ENCODE measurements around the gene SNTG2. TPM values are rescaled to one million over a fixed set of nuclear protein-coding genes. Genes with fewer than 3 reads are reported as not detected.

Gene SNTG2
- total and polyA plus RNA-seq, 2 donors (not counting 3 experiments of a cell fraction or from before 2014, with no cell fraction given), result not detected

GRCh38 chr2:1037066-1037465 lies 86.4 kb downstream of the SNTG2 start:
- FAIRE-seq, result no peak
- CTCF ChIA-PET, result no interaction called here

More at GRCh38 chr2:1037066-1037465, 86.4 kb downstream of the SNTG2 start:
- H3K9me3 ChIP-seq (replicated peaks; ENCODE audit: control insufficient read depth, insufficient read depth, low read length), result peaks cover 4% of the 10 kb centered on the region
- H3K4me3 ChIP-seq (replicated peaks in 1 of 3; ENCODE audit: insufficient read depth in 1 of 3, low read depth in 1 of 3, low read length in 3 of 3), result no peak overlapping the region
- no peak for DNase-seq (ENCODE audit: low read depth, low spot score)
- H3K4me1 ChIP-seq (ENCODE audit: control insufficient read depth, extremely low read depth, insufficient read depth, low read length), result no peaks in the 10 kb centered on the region
- intact Hi-C loops (cut with micrococcal nuclease), result no loop called here
- no peaks in the 10 kb centered on the region for H3K27me3 ChIP-seq (ENCODE audit: control insufficient read depth in 2 of 2, insufficient read depth in 2 of 2, low read length in 2 of 2)
- H3K9ac ChIP-seq (replicated peaks; ENCODE audit: extremely low read depth, insufficient read depth, low read length), result no peak overlapping the region
- dilution Hi-C loops (cut with MboI; ENCODE audit: extremely low pct_ligation_motif_present, low sequenced_read_pairs), result no loop called here
- no peak overlapping the region for H3K4me2 ChIP-seq (ENCODE audit: insufficient read depth, low read length)
- no peak overlapping the region for H2AFZ ChIP-seq (ENCODE audit: low read depth, low read length)
- H4K20me1 ChIP-seq (replicated peaks; ENCODE audit: control insufficient read depth, extremely low read depth, insufficient read depth, low read length), result no peaks in the 10 kb centered on the region
- no peak for TF ChIP-seq EZH2 (IDR thresholded peaks at IDR 0.05; ENCODE audit: borderline replicate concordance, low read depth, low read length, severe bottlenecking)
- TF ChIP-seq MYC (IDR thresholded peaks at IDR 0.05; ENCODE audit: low read depth, low read length), result no peak
- TF ChIP-seq MAX (IDR thresholded peaks at IDR 0.05; ENCODE audit: insufficient read depth, insufficient read length), result no peak
- no peak for TF ChIP-seq POLR2A (IDR thresholded peaks at IDR 0.05; ENCODE audit: low read depth, low read length)
- TF ChIP-seq FOS (IDR thresholded peaks at IDR 0.05; ENCODE audit: borderline replicate concordance, insufficient read depth, low read length), result no peak
- no peak for TF ChIP-seq POLR2AphosphoS5 (IDR thresholded peaks at IDR 0.05; ENCODE audit: insufficient read depth, low read depth, low read length)
- TF ChIP-seq JUN (IDR thresholded peaks at IDR 0.05; ENCODE audit: borderline replicate concordance, insufficient read depth, insufficient read length, low read depth), result no peak
- TF ChIP-seq CTCF (IDR thresholded peaks at IDR 0.05; ENCODE audit: extremely low read depth in 1 of 2, insufficient read depth in 1 of 2, low read depth in 1 of 2, low read length in 2 of 2), result no peak
- no peak for TF ChIP-seq GATA2 (IDR thresholded peaks at IDR 0.05; ENCODE audit: insufficient read depth, insufficient read length, low read depth, low read length)
- no peaks in the 10 kb centered on the region for H3K9me1 ChIP-seq (replicated peaks; ENCODE audit: control insufficient read depth, extremely low read depth, insufficient read depth, low read length)
- H3K36me3 ChIP-seq (ENCODE audit: control insufficient read depth in 2 of 2, extremely low read depth in 1 of 2, insufficient read depth in 2 of 2, low read length in 2 of 2), result no peaks in the 10 kb centered on the region
- H3K27ac ChIP-seq (ENCODE audit: insufficient read depth, low read depth, low read length), result no peak overlapping the region
- H3K79me2 ChIP-seq (ENCODE audit: control insufficient read depth, insufficient read depth, low read length), result no peaks in the 10 kb centered on the region
- no TSS peak for BruUV-seq (replicated peaks)
- POLR2A ChIA-PET, result no interaction called here
